Type B pancreatic cell (in vitro differentiated cells): ENCODE results near the gene GBF1. TPM values are rescaled to one million over a fixed set of nuclear protein-coding genes. Genes with fewer than 3 reads are reported as not detected.

ENCODE experiments used
- DNase-seq: peaks from one replicate; pipeline ENCODE4 v3.0.0; 2021; ENCODE audit warnings: mixed read lengths; ENCODE audit not compliant: unreplicated experiment; ENCODE audit errors: extremely low spot score
- H3K27ac Mint-ChIP-seq: 2 replicates; pipeline ENCODE4 v1.8.0; 2021; ENCODE audit warnings: mild to moderate bottlenecking, mixed read lengths
- H3K27me3 Mint-ChIP-seq: 2 replicates; pipeline ENCODE4 v1.8.0; 2021; ENCODE audit warnings: mixed read lengths
- H3K36me3 Mint-ChIP-seq: 2 replicates; pipeline ENCODE4 v1.8.0; 2021; ENCODE audit warnings: mixed read lengths
- H3K4me1 Mint-ChIP-seq: one replicate; pipeline ENCODE4 v1.8.0; 2021; ENCODE audit warnings: mixed read lengths; ENCODE audit not compliant: unreplicated experiment
- H3K4me3 Mint-ChIP-seq: 2 replicates; pipeline ENCODE4 v1.8.0; 2021; ENCODE audit warnings: mild to moderate bottlenecking, mixed read lengths
- H3K9me3 Mint-ChIP-seq: 2 replicates; pipeline ENCODE4 v1.8.0; 2021; ENCODE audit warnings: mixed read lengths
- total RNA-seq: library from RNA; stranded (reverse); gene quantifications from 2 replicates; pipeline ENCODE4 v1.2.1, GENCODE V29; 2021; ENCODE audit warnings: low replicate concordance
- TF ChIP-seq, protein P1 (sequence below): fragments of 200-600 bp; sonication (generic); conservative IDR thresholded peaks from 2 replicates; pipeline ENCODE4 v1.5.0; 2021; ENCODE audit warnings: antibody characterized with exemption, mild to moderate bottlenecking

Gene GBF1
- total RNA-seq, 1 donor from 2014 or later = 48.7 TPM

DNA sequence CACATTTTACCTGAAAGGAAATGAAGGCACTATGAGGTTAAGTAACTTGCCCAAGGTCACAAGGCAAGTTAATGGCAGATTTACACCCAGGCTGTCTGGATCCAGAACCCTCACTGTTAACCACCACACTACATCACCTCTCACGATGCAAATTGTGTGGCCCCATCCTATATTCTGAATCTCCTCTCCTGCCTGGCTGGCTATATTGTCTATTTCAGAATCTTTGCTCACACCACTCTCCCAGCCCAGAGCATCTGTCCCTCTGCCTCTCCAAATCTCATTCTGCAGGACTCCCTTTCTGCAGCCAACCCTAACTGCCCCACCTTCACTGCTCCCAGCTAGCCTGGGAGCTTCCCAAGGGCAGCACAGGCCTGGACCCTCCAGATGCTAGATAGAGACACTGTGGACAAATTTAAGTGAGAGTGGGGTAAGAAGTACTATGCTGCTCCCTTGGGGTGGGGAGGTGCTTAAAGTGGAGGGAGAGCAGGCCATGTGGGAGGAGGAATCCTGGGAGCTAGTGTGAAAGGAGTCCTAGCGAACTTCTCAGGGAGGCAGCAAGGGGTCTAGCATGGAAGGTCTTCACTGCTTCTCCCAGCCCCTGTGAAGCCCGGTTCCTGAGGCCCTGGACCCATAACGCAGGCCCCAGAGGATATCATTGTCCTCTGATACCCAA lies 186.3 kb downstream of the GBF1 start:
- peaks cover 22% of the 10 kb centered on the region for H3K4me1 Mint-ChIP-seq
- H3K4me3 Mint-ChIP-seq = peak overlapping the region; percentile 95
- no peaks in the 10 kb centered on the region for H3K36me3 Mint-ChIP-seq
- peaks cover 12% of the 10 kb centered on the region for H3K27me3 Mint-ChIP-seq
- no peak for DNase-seq
- H3K27ac Mint-ChIP-seq = peak overlapping the region; percentile 82
- H3K9me3 Mint-ChIP-seq = no peaks in the 10 kb centered on the region
- TF ChIP-seq, protein P1, sequence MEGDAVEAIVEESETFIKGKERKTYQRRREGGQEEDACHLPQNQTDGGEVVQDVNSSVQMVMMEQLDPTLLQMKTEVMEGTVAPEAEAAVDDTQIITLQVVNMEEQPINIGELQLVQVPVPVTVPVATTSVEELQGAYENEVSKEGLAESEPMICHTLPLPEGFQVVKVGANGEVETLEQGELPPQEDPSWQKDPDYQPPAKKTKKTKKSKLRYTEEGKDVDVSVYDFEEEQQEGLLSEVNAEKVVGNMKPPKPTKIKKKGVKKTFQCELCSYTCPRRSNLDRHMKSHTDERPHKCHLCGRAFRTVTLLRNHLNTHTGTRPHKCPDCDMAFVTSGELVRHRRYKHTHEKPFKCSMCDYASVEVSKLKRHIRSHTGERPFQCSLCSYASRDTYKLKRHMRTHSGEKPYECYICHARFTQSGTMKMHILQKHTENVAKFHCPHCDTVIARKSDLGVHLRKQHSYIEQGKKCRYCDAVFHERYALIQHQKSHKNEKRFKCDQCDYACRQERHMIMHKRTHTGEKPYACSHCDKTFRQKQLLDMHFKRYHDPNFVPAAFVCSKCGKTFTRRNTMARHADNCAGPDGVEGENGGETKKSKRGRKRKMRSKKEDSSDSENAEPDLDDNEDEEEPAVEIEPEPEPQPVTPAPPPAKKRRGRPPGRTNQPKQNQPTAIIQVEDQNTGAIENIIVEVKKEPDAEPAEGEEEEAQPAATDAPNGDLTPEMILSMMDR = no peak

Other genes with a start within 250 kb of the GBF1 start
- 20.5 and 22.2 TPM in 2 replicates for gene ARMH3, start 189.4 kb upstream of the GBF1 start, total RNA-seq
- gene HPS6, start 180.2 kb upstream of the GBF1 start, total RNA-seq = 19.1 and 23.1 TPM in 2 replicates
- 80.8 and 115 TPM in 2 replicates for gene LDB1, start 125.2 kb upstream of the GBF1 start, total RNA-seq
- 48.6 and 51.6 TPM in 2 replicates for gene PPRC1, start 112.5 kb upstream of the GBF1 start, total RNA-seq
- gene NOLC1, start 93.1 kb upstream of the GBF1 start, total RNA-seq = 74.8 and 88.0 TPM in 2 replicates
- 0.22 TPM in 1 of 2 replicates, not detected in the other for gene ELOVL3, start 19.2 kb upstream of the GBF1 start, total RNA-seq
- 0.34 TPM in 1 of 2 replicates, not detected in the other for gene PITX3, start 4.0 kb upstream of the GBF1 start, total RNA-seq
- gene NFKB2, start 150.2 kb downstream of the GBF1 start, total RNA-seq = 29.7 and 47.1 TPM in 2 replicates
- 7.8 and 9.3 TPM in 2 replicates for gene PSD, start 173.3 kb downstream of the GBF1 start, total RNA-seq
- 14.8 and 19.0 TPM in 2 replicates for gene FBXL15, start 175.3 kb downstream of the GBF1 start, total RNA-seq
- gene CUEDC2, start 187.0 kb downstream of the GBF1 start, total RNA-seq = 44.5 and 86.1 TPM in 2 replicates
- gene C10orf95, start 206.0 kb downstream of the GBF1 start, total RNA-seq = 0.75 and 2.3 TPM in 2 replicates